Measurements from ENCODE around the gene MGAT5. TPM values are rescaled to one million over a fixed set of nuclear protein-coding genes. Genes with fewer than 3 reads are reported as not detected.
A peak's percentile ranks its signal among the peaks of the same experiment; 100 is the strongest.

The MGAT5 gene
- total and polyA plus RNA-seq, 4 donors = 3.6 to 53.7 (median 31.3) TPM

- Histone ChIP-seq H3K27me3 (ENCODE audit: control insufficient read depth in 3 of 3, insufficient read depth in 3 of 3, low read length in 2 of 3) (no peaks in the 10 kb centered on the region), H3K9ac (ENCODE audit: insufficient read depth in 1 of 2, low read length in 2 of 2) (no peak overlapping the region), H3K9me3 (ENCODE audit: control insufficient read depth in 4 of 4, insufficient read depth in 3 of 4, low read length in 3 of 4) (no peaks in the 10 kb centered on the region), H3K36me3 (ENCODE audit: control insufficient read depth in 4 of 4, insufficient read depth in 4 of 4, low read length in 4 of 4) (peaks cover 0 to 27% (median 2%) of the 10 kb centered on the region in 4 donors), H3K4me3 (no peak overlapping the region), H3K4me1 (ENCODE audit: control insufficient read depth in 5 of 5, insufficient read depth in 5 of 5, low read length in 5 of 5) (no peaks in the 10 kb centered on the region), H3K27ac (ENCODE audit: low read depth in 1 of 2, low read length in 1 of 2) (no peak overlapping the region)
- TF ChIP-seq, protein P1, sequence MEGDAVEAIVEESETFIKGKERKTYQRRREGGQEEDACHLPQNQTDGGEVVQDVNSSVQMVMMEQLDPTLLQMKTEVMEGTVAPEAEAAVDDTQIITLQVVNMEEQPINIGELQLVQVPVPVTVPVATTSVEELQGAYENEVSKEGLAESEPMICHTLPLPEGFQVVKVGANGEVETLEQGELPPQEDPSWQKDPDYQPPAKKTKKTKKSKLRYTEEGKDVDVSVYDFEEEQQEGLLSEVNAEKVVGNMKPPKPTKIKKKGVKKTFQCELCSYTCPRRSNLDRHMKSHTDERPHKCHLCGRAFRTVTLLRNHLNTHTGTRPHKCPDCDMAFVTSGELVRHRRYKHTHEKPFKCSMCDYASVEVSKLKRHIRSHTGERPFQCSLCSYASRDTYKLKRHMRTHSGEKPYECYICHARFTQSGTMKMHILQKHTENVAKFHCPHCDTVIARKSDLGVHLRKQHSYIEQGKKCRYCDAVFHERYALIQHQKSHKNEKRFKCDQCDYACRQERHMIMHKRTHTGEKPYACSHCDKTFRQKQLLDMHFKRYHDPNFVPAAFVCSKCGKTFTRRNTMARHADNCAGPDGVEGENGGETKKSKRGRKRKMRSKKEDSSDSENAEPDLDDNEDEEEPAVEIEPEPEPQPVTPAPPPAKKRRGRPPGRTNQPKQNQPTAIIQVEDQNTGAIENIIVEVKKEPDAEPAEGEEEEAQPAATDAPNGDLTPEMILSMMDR (IDR thresholded peaks at IDR 0.05; ENCODE audit: control extremely low read depth, extremely low read depth) = no peak
- DNase-seq (peak in 1 of 3 donors; percentile 6), ATAC-seq (ENCODE audit: insufficient read depth, low FRiP score) (no peak)
- 94 to 96% methylated on average over 9 of the region's 9 CpGs for WGBS, 2 donors
These were observed 198.3 kb downstream of the MGAT5 start for GRCh38 chr2:134452042-134452733.

DNA sequence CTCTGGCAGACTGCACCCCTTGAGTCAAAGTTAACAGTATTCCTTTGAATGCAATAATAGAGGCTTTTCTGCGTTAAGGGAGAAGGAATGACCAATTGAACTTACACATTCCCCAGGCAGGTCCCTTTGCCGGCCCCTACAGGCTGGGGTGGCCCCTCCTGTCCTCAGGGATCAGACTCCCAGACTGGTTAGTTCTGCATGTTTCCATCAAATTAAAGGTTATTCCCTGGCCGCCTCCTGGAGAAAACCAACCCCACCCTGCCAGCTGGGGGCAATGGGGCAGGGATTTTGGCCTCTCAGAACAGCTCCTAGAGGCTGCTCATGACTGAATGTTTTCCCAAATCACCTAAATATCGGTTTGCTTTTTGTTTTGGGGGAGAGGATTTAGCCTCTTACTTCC is 199.6 kb downstream of the MGAT5 start:
- H3K4me1 ChIP-seq (ENCODE audit: control insufficient read depth in 5 of 5, insufficient read depth in 5 of 5, low read length in 5 of 5) = peaks cover 0 to 2% (median 0%) of the 10 kb centered on the region in 5 donors
- no peaks in the 10 kb centered on the region for H3K9me3 ChIP-seq (ENCODE audit: control insufficient read depth in 4 of 4, insufficient read depth in 3 of 4, low read length in 3 of 4)
- H3K4me3 ChIP-seq = no peak overlapping the region
- WGBS, 2 donors = 91% methylated on average over 4 of the region's 4 CpGs
- no peak overlapping the region for H3K9ac ChIP-seq (ENCODE audit: insufficient read depth in 1 of 2, low read length in 2 of 2)
- no peak for ATAC-seq (ENCODE audit: insufficient read depth, low FRiP score)
- TF ChIP-seq, protein P1 (IDR thresholded peaks at IDR 0.05; ENCODE audit: control extremely low read depth, extremely low read depth) = no peak
- H3K36me3 ChIP-seq (ENCODE audit: control insufficient read depth in 4 of 4, insufficient read depth in 4 of 4, low read length in 4 of 4) = peaks cover 0 to 21% (median 2%) of the 10 kb centered on the region in 4 donors
- no peak overlapping the region for H3K27ac ChIP-seq (ENCODE audit: low read depth in 1 of 2, low read length in 1 of 2)
- no peak for DNase-seq
- no peaks in the 10 kb centered on the region for H3K27me3 ChIP-seq (ENCODE audit: control insufficient read depth in 3 of 3, insufficient read depth in 3 of 3, low read length in 2 of 3)

GRCh38 chr2:134453973-134454372 is 200.1 kb downstream of the MGAT5 start:
- no peaks in the 10 kb centered on the region for H3K27me3 ChIP-seq (ENCODE audit: control insufficient read depth in 3 of 3, insufficient read depth in 3 of 3, low read length in 2 of 3)
- H3K9ac ChIP-seq (ENCODE audit: insufficient read depth in 1 of 2, low read length in 2 of 2) = no peak overlapping the region
- no peaks in the 10 kb centered on the region for H3K9me3 ChIP-seq (ENCODE audit: control insufficient read depth in 4 of 4, insufficient read depth in 3 of 4, low read length in 3 of 4)
- peaks cover 0 to 2% (median 0%) of the 10 kb centered on the region in 5 donors for H3K4me1 ChIP-seq (ENCODE audit: control insufficient read depth in 5 of 5, insufficient read depth in 5 of 5, low read length in 5 of 5)
- H3K4me3 ChIP-seq = no peak overlapping the region
- TF ChIP-seq, protein P1 (IDR thresholded peaks at IDR 0.05; ENCODE audit: control extremely low read depth, extremely low read depth) = no peak
- H3K27ac ChIP-seq (ENCODE audit: low read depth in 1 of 2, low read length in 1 of 2) = no peak overlapping the region
- WGBS, 2 donors = 92 to 93% methylated on average over 10 of the region's 10 CpGs
- peaks cover 0 to 16% (median 0%) of the 10 kb centered on the region in 4 donors for H3K36me3 ChIP-seq (ENCODE audit: control insufficient read depth in 4 of 4, insufficient read depth in 4 of 4, low read length in 4 of 4)
- ATAC-seq (ENCODE audit: insufficient read depth, low FRiP score) (no peak), DNase-seq (peak in 1 of 3 donors; percentile 9)
